OCI-LY3 (cell line): ENCODE measurements around the gene VASH2.

Experiments used
- H2AFZ ChIP-seq: fragments of 200-600, 300-600 bp; shearing (Covaris generic); 2 replicates; pipeline ENCODE4 v1.6.0; 2014; ENCODE audit warnings: antibody characterized with exemption, low read depth, low read length
- H3K27ac ChIP-seq: fragments of 200-600, 300-600 bp; sonication (generic); 2 replicates; pipeline ENCODE4 v1.5.1; 2014; ENCODE audit warnings: mild to moderate bottlenecking, low read length, moderate library complexity, mixed read lengths
- H3K27me3 ChIP-seq: fragments of 200-600, 300-600 bp; sonication (generic); 2 replicates; pipeline ENCODE4 v1.6.1; 2014; ENCODE audit warnings: low read depth, low read length, mixed read lengths
- H3K36me3 ChIP-seq: fragments of 200-600, 300-600 bp; sonication (generic); replicated peaks from 2 replicates; pipeline ENCODE3; 2014; ENCODE audit warnings: low read depth, low read length, mixed read lengths
- H3K4me1 ChIP-seq: fragments of 300-600, 200-600 bp; sonication (generic); 2 replicates; pipeline ENCODE4 v1.6.1; 2014; ENCODE audit warnings: low read length, mixed read lengths
- H3K4me2 ChIP-seq: fragments of 200-600, 300-600 bp; sonication (generic); 2 replicates; pipeline ENCODE4 v1.6.1; 2014; ENCODE audit warnings: low read length, mixed read lengths
- H3K4me3 ChIP-seq: fragments of 300-600, 200-600 bp; sonication (generic); 2 replicates; pipeline ENCODE4 v1.5.1; 2014; ENCODE audit warnings: antibody characterized with exemption, mild to moderate bottlenecking, low read length, moderate library complexity
- H3K79me2 ChIP-seq: fragments of 300-600, 200-600 bp; shearing (Covaris generic); 2 replicates; pipeline ENCODE4 v1.6.1; 2014; ENCODE audit warnings: mild to moderate bottlenecking, low read length, mixed read lengths
- H3K9ac ChIP-seq: fragments of 300-600, 200-600 bp; shearing (Covaris generic); 2 replicates; pipeline ENCODE4 v1.6.0; 2014; ENCODE audit warnings: mild to moderate bottlenecking, low read length, moderate library complexity
- H3K9me3 ChIP-seq: fragments of 200-600, 300-600 bp; shearing (Covaris generic); 2 replicates; pipeline ENCODE4 v1.6.1; 2014; ENCODE audit warnings: low read length, mixed read lengths; ENCODE audit not compliant: insufficient read depth
- H4K20me1 ChIP-seq: fragments of 200-600, 300-600 bp; sonication (generic); 2 replicates; pipeline ENCODE4 v1.6.1; 2016; ENCODE audit warnings: low read length, mixed read lengths; ENCODE audit not compliant: insufficient read depth
- CTCF ChIP-seq: fragments of 200-600, 300-600 bp; sonication (generic); IDR thresholded peaks from 2 replicates; pipeline ENCODE4 v1.5.1; 2014; ENCODE audit warnings: antibody characterized with exemption, low read length, low read depth
- EZH2phosphoT487 ChIP-seq: fragments of 200-600 bp; shearing (Covaris generic); IDR thresholded peaks from 2 replicates; pipeline ENCODE4 v1.6.1; 2018; ENCODE audit warnings: antibody characterized with exemption, mixed run types, low read depth

Gene VASH2

DNA sequence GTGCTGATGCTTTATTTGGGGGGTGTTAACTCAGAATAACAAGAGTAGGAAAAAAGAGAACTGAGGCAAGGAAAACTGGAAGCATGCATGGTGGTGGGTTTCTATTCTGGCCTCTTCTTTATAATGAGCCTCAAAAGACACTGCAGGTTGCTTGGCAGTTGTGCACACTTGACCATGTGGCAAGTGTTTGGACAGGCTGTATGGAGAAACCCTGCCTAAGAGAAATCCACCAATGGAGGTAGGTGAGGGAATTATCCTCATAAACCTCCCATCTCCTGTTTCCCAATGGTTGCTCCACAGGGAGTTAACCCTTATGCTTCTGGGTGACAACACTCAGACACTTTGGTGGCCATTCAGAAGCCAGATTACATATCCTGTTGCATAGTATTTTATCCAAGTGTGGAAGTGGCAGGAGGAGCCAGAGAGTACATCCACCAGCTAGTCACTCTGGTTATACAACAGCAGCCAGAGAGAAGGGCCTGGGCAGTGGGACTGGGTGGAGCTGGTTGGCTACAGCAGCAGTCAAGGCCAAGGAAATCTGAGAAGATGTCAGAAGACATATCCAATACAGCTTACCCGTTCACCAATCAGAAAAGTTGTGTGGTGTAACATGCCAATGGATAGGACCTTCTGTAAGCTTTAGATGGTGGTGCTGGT, 16.4 kb upstream of the VASH2 start:
- Histone ChIP-seq H4K20me1 (no peaks in the 10 kb centered on the region), H3K9ac (no peak overlapping the region), H3K4me3 (no peak overlapping the region), H3K79me2 (no peaks in the 10 kb centered on the region), H3K36me3 (no peaks in the 10 kb centered on the region), H2AFZ (no peak overlapping the region), H3K9me3 (no peaks in the 10 kb centered on the region), H3K4me1 (peaks cover 41% of the 10 kb centered on the region), H3K27me3 (no peaks in the 10 kb centered on the region), H3K4me2 (no peak overlapping the region), H3K27ac (no peak overlapping the region)
- no peak for TF ChIP-seq EZH2phosphoT487
- TF ChIP-seq CTCF, result no peak

DNA sequence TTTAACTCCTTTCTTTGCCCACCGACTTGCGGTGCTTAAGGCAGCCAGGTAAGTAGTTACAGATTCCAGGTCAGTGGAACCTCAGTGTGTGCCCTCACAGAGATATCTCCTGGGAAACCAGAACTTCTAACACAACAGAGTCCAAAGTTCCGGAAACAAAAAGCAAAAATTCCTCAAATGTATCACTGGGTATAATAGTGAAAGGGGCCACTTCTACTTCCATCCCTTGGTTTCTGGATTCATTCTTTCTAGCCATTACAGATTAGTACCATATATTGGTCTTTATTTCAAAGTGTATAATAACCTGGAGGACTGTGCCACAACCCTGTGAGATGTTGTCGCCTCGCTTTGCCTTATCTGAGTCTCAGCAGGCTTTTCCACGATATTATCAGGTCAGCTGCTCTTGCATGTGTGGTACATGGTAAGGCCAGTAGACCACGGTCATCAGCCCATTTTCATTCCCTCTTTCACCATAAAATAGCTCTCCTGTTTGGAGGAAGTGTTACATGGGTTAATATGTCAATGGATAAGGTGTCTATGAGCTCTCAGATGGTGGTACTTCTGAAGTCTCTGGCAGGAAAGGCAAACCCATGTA, 14.9 kb upstream of the VASH2 start:
- Histone ChIP-seq H3K4me2 (no peak overlapping the region), H3K27me3 (no peaks in the 10 kb centered on the region), H3K9me3 (no peaks in the 10 kb centered on the region), H3K36me3 (no peaks in the 10 kb centered on the region), H3K79me2 (no peaks in the 10 kb centered on the region), H2AFZ (no peak overlapping the region), H3K27ac (no peak overlapping the region), H3K9ac (no peak overlapping the region), H3K4me1 (peaks cover 28% of the 10 kb centered on the region), H4K20me1 (no peaks in the 10 kb centered on the region), H3K4me3 (no peak overlapping the region)
- TF ChIP-seq CTCF (no peak), EZH2phosphoT487 (no peak)

- Histone ChIP-seq H3K79me2 (no peaks in the 10 kb centered on the region), H3K9ac (no peak overlapping the region), H3K36me3 (no peaks in the 10 kb centered on the region), H2AFZ (no peak overlapping the region), H3K27ac (no peak overlapping the region), H3K4me3 (no peak overlapping the region), H3K4me2 (no peak overlapping the region), H3K4me1 (peaks cover 14% of the 10 kb centered on the region), H4K20me1 (no peaks in the 10 kb centered on the region), H3K9me3 (no peaks in the 10 kb centered on the region), H3K27me3 (no peaks in the 10 kb centered on the region)
- TF ChIP-seq CTCF (no peak), EZH2phosphoT487 (no peak)
These were observed 13.3 kb upstream of the VASH2 start for GRCh38 chr1:212937034-212937433.

- Histone ChIP-seq H3K9me3 (no peaks in the 10 kb centered on the region), H3K4me3 (no peak overlapping the region), H3K36me3 (peaks cover 5% of the 10 kb centered on the region), H3K79me2 (no peaks in the 10 kb centered on the region), H3K4me1 (peaks cover 20% of the 10 kb centered on the region), H4K20me1 (no peaks in the 10 kb centered on the region), H3K27me3 (no peaks in the 10 kb centered on the region), H3K4me2 (no peak overlapping the region), H2AFZ (no peak overlapping the region), H3K27ac (no peak overlapping the region), H3K9ac (no peak overlapping the region)
- no peak for TF ChIP-seq CTCF
- no peak for TF ChIP-seq EZH2phosphoT487
These were observed 11.5 kb upstream of the VASH2 start for GRCh38 chr1:212938846-212939245.
